Endothelial cell of umbilical vein (primary cell): ENCODE results near the gene BACH2. TPM values are rescaled to one million over a fixed set of nuclear protein-coding genes. Genes with fewer than 3 reads are reported as not detected.

Experiments
- BruUV-seq: library from RNA; stranded (reverse); fragments of 400-500 nt; replicated peaks from 2 replicates; lab custom pipeline; 2021; lab: Mats Ljungman, UMichigan
- CTCF ChIA-PET: fragments of 300-600, 350-600 bp; sonication (Branson Sonifier 250); formaldehyde crosslinking; loops from one replicate; lab custom pipeline; 2021; ENCODE audit warnings: antibody characterized with exemption, inconsistent platforms; lab: Charles Lee
- POLR2A ChIA-PET: fragments of 300-600, 350-600 bp; sonication (Branson Sonifier 250); formaldehyde crosslinking; loops from one replicate; lab custom pipeline; 2021; ENCODE audit warnings: antibody characterized with exemption, inconsistent platforms; lab: Charles Lee
- DNase-seq: peaks from one replicate; pipeline ENCODE4 v3.0.0-alpha.2; 2011; ENCODE audit warnings: low read depth, low spot score
- FAIRE-seq: peaks from 2 replicates; lab custom pipeline; 2011; peaks lifted over from hg19 to GRCh38; lab: Jason Lieb, UNC
- H2AFZ ChIP-seq: 2 replicates; pipeline ENCODE4 v1.6.0; 2012; ENCODE audit warnings: low read depth, low read length, control low read depth, inconsistent platforms
- H3K27ac ChIP-seq: 2 replicates; pipeline ENCODE4 v1.5.1; 2011; ENCODE audit warnings: low read depth, mild to moderate bottlenecking, control low read depth, low read length, moderate library complexity; ENCODE audit not compliant: insufficient read depth
- H3K27me3 ChIP-seq, 2 experiments: 2 replicates each; pipeline versions ENCODE4 v1.6.0 to v1.6.1; 2011; ENCODE audit warnings: low read length in 2 of 2, mixed read lengths in 1 of 2; ENCODE audit not compliant: control insufficient read depth in 2 of 2, insufficient read depth in 2 of 2
- H3K36me3 ChIP-seq, 2 experiments: 2 replicates in 1 of 2; 3 replicates in 1 of 2; pipeline ENCODE4 v1.5.1; 2011; ENCODE audit warnings: low read length in 2 of 2, mild to moderate bottlenecking in 1 of 2, moderate library complexity in 1 of 2; ENCODE audit not compliant: control insufficient read depth in 2 of 2, insufficient read depth in 2 of 2; ENCODE audit errors: extremely low read depth in 1 of 2
- H3K4me1 ChIP-seq: 3 replicates; pipeline ENCODE4 v1.5.1; 2011; ENCODE audit warnings: mild to moderate bottlenecking, low read length; ENCODE audit not compliant: control insufficient read depth, insufficient read depth; ENCODE audit errors: extremely low read depth
- H3K4me2 ChIP-seq: 2 replicates; pipeline ENCODE4 v1.6.1; 2011; ENCODE audit warnings: low read length, control low read depth, mixed read lengths; ENCODE audit not compliant: insufficient read depth
- H3K4me3 ChIP-seq, 3 experiments: fragments of 200-600 bp in 1 of 3; sonication (generic), shearing (Covaris generic) in 1 of 3; replicated peaks in 1 of 3; 2 replicates each; pipeline ENCODE4 v1.5.1; 2011 to 2016; ENCODE audit warnings: control low read depth in 3 of 3, low read length in 3 of 3, mild to moderate bottlenecking in 2 of 3, inconsistent platforms in 1 of 3, low read depth in 1 of 3, moderate library complexity in 1 of 3; ENCODE audit not compliant: insufficient read depth in 1 of 3
- H3K79me2 ChIP-seq: 2 replicates; pipeline ENCODE4 v1.6.0; 2012; ENCODE audit warnings: low read length, inconsistent platforms; ENCODE audit not compliant: control insufficient read depth, insufficient read depth
- H3K9ac ChIP-seq: replicated peaks from 2 replicates; pipeline ENCODE3; 2011; ENCODE audit warnings: low read length, control low read depth; ENCODE audit not compliant: insufficient read depth; ENCODE audit errors: extremely low read depth
- H3K9me1 ChIP-seq: replicated peaks from 3 replicates; pipeline ENCODE4 v1.6.0; 2011; ENCODE audit warnings: mild to moderate bottlenecking, low read length; ENCODE audit not compliant: control insufficient read depth, insufficient read depth; ENCODE audit errors: extremely low read depth
- H3K9me3 ChIP-seq: replicated peaks from 2 replicates; pipeline ENCODE4 v1.5.1; 2012; ENCODE audit warnings: low read length, inconsistent platforms; ENCODE audit not compliant: control insufficient read depth, insufficient read depth
- H4K20me1 ChIP-seq: replicated peaks from 2 replicates; pipeline ENCODE3; 2011; ENCODE audit warnings: mild to moderate bottlenecking, low read length; ENCODE audit not compliant: control insufficient read depth, insufficient read depth; ENCODE audit errors: extremely low read depth
- EZH2 ChIP-seq: IDR thresholded peaks from 2 replicates; pipeline ENCODE4 v1.6.1; 2012; ENCODE audit warnings: borderline replicate concordance, low read depth, mild to moderate bottlenecking, moderate library complexity, low read length, inconsistent platforms; ENCODE audit not compliant: severe bottlenecking
- GATA2 ChIP-seq: IDR thresholded peaks from 2 replicates; pipeline ENCODE4 v1.7.0; 2011; ENCODE audit warnings: low read depth, mild to moderate bottlenecking, moderate library complexity, mixed read lengths, low read length; ENCODE audit not compliant: insufficient read length, insufficient read depth
- JUN ChIP-seq: IDR thresholded peaks from 2 replicates; pipeline ENCODE4 v1.6.1; 2011; ENCODE audit warnings: borderline replicate concordance, low read depth; ENCODE audit not compliant: insufficient read length, insufficient read depth
- MYC ChIP-seq: IDR thresholded peaks from one replicate; pipeline ENCODE4 v1.6.1; 2011; ENCODE audit warnings: mild to moderate bottlenecking, low read depth, low read length
- POLR2A ChIP-seq: IDR thresholded peaks from 2 replicates; pipeline ENCODE4 v1.6.1; 2012; ENCODE audit warnings: low read depth, mild to moderate bottlenecking, control low read depth, low read length
- POLR2AphosphoS5 ChIP-seq: IDR thresholded peaks from 2 replicates; pipeline ENCODE4 v1.6.1; 2012; ENCODE audit warnings: low read depth, mild to moderate bottlenecking, control low read depth, low read length, moderate library complexity; ENCODE audit not compliant: insufficient read depth
- dilution Hi-C: fragments of 300-500 bp; cut with MboI; formaldehyde crosslinking; loops from one replicate; pipeline ENCODE4 v1.15.0; 2019; ENCODE audit warnings: low sequenced_read_pairs; ENCODE audit not compliant: extremely low pct_ligation_motif_present
- intact Hi-C: fragments of 100-400 bp; cut with micrococcal nuclease; formaldehyde crosslinking; loops from one replicate; pipeline ENCODE4 v1.10.0; 2022
- polyA plus RNA-seq, 4 experiments: library from polyadenylated mRNA; depleted of rRNA in 3 of 4; stranded (reverse) in 3 of 4; unstranded in 1 of 4; fragments of >200 nt; gene quantifications; 2 replicates each; pipeline versions ENCODE4 v1.2.1 to v1.2.3, GENCODE V29; 2011 to 2012; ENCODE audit warnings: missing spikeins in 1 of 4
- total RNA-seq: library from RNA; stranded (reverse); gene quantifications from 2 replicates; pipeline ENCODE4 v1.2.3, GENCODE V29; 2021
- TF ChIP-seq, protein P1 (sequence below): IDR thresholded peaks from 2 replicates; pipeline ENCODE4 v1.6.1; 2011; ENCODE audit not compliant: insufficient read depth, insufficient read length
- TF ChIP-seq, protein P2 (sequence below), 2 donors: IDR thresholded peaks; 1 replicate in 1 of 2; 2 replicates in 1 of 2; pipeline ENCODE4 v1.5.1; 2011; ENCODE audit warnings: low read length in 2 of 2, mild to moderate bottlenecking in 2 of 2, moderate library complexity in 2 of 2, control low read depth in 1 of 2, inconsistent platforms in 1 of 2, low read depth in 1 of 2; ENCODE audit not compliant: insufficient read depth in 1 of 2; ENCODE audit errors: extremely low read depth in 1 of 2

BACH2 gene
- total and polyA plus RNA-seq, 2 donors (not counting 3 experiments of a cell fraction or from before 2014, with no cell fraction given) = 1.7 to 5.6 TPM

DNA sequence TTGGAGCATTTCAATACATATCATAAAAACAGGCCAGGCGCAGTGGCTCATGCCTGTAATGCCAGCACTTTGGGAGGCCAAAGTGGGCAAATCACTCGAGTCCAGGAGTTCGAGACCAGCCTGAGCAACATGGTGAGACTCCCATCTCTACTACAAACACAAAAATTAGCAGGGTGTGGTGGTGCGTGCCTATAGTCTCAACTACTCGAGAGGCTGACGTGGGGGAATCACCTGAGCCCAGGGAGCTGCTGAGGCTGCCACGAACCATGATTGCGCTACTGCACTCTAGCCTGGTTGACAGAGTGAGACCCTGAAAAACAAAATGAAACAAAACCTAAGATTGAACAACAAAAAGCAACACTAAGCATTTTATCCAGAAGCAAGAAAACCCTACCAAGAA lies 47.2 kb downstream of the BACH2 start:
- H3K79me2 ChIP-seq = no peaks in the 10 kb centered on the region
- DNase-seq = no peak
- no TSS peak for BruUV-seq
- H3K4me1 ChIP-seq = no peaks in the 10 kb centered on the region
- FAIRE-seq = no peak
- no peak overlapping the region for H3K27ac ChIP-seq
- no peak overlapping the region for H3K4me3 ChIP-seq
- H3K9ac ChIP-seq = no peak overlapping the region
- no peak overlapping the region for H3K4me2 ChIP-seq
- dilution Hi-C loops = no loop called here
- no peaks in the 10 kb centered on the region for H3K9me1 ChIP-seq
- H4K20me1 ChIP-seq = no peaks in the 10 kb centered on the region
- CTCF ChIA-PET = no interaction called here
- POLR2A ChIA-PET = no interaction called here
- H3K9me3 ChIP-seq = no peaks in the 10 kb centered on the region
- intact Hi-C loops = no loop called here
- H3K36me3 ChIP-seq = no peaks in the 10 kb centered on the region
- no peaks in the 10 kb centered on the region for H3K27me3 ChIP-seq
- TF ChIP-seq, protein P1, sequence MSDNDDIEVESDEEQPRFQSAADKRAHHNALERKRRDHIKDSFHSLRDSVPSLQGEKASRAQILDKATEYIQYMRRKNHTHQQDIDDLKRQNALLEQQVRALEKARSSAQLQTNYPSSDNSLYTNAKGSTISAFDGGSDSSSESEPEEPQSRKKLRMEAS = no peak
- no peak for TF ChIP-seq EZH2
- no peak for TF ChIP-seq POLR2A
- TF ChIP-seq POLR2AphosphoS5 = no peak
- no peak for TF ChIP-seq JUN
- TF ChIP-seq GATA2 = no peak
- no peak overlapping the region for H2AFZ ChIP-seq

DNA sequence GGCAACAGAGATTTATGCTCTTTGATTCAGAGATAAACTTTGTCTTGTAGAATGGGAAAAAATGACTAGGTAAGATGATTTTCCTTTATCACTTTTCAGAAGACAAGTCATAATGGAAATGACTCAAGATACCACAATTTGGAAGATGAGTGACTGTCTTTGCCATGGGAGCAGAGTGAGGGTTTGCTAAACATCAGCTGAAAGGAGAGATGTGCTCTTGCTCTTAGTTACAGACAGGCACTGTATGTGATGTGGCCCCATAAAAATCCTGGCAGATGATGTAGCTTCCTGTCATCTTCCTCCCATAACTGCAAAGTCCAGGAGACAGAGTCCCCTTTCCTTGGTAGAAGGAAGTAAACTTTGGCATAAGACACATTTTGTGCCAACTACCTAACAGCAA lies 47.6 kb downstream of the BACH2 start:
- H3K27me3 ChIP-seq = no peaks in the 10 kb centered on the region
- intact Hi-C loops (no loop called here), dilution Hi-C loops (no loop called here)
- H2AFZ ChIP-seq = no peak overlapping the region
- FAIRE-seq (no peak), DNase-seq (no peak)
- H3K36me3 ChIP-seq = no peaks in the 10 kb centered on the region
- H3K9me3 ChIP-seq = no peaks in the 10 kb centered on the region
- H3K9me1 ChIP-seq = no peaks in the 10 kb centered on the region
- ChIA-PET POLR2A (no interaction called here), CTCF (no interaction called here)
- H3K9ac ChIP-seq = no peak overlapping the region
- H3K4me3 ChIP-seq = no peak overlapping the region
- no TSS peak for BruUV-seq
- no peaks in the 10 kb centered on the region for H3K4me1 ChIP-seq
- TF ChIP-seq, protein P1 = no peak
- TF ChIP-seq, protein P2, sequence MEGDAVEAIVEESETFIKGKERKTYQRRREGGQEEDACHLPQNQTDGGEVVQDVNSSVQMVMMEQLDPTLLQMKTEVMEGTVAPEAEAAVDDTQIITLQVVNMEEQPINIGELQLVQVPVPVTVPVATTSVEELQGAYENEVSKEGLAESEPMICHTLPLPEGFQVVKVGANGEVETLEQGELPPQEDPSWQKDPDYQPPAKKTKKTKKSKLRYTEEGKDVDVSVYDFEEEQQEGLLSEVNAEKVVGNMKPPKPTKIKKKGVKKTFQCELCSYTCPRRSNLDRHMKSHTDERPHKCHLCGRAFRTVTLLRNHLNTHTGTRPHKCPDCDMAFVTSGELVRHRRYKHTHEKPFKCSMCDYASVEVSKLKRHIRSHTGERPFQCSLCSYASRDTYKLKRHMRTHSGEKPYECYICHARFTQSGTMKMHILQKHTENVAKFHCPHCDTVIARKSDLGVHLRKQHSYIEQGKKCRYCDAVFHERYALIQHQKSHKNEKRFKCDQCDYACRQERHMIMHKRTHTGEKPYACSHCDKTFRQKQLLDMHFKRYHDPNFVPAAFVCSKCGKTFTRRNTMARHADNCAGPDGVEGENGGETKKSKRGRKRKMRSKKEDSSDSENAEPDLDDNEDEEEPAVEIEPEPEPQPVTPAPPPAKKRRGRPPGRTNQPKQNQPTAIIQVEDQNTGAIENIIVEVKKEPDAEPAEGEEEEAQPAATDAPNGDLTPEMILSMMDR (IDR thresholded peaks at IDR 0.05; ENCODE audit: extremely low read depth in 1 of 2, insufficient read depth in 1 of 2, low read depth in 1 of 2, low read length in 2 of 2) = no peak
- TF ChIP-seq POLR2AphosphoS5 = no peak
- TF ChIP-seq MYC = no peak
- TF ChIP-seq EZH2 = no peak
- TF ChIP-seq JUN = no peak
- H4K20me1 ChIP-seq = no peaks in the 10 kb centered on the region
- no peak overlapping the region for H3K27ac ChIP-seq
- no peaks in the 10 kb centered on the region for H3K79me2 ChIP-seq
- no peak overlapping the region for H3K4me2 ChIP-seq
